HS-27A (cell line): ENCODE results near the gene BTN2A1.
"Not testable (repeated sequence)": the region's sequence is repeated elsewhere in the genome, so short reads cannot be mapped to it uniquely, and the experiment has no call there.

ENCODE experiments used
- DNase-seq: peaks from one replicate; pipeline ENCODE4 v3.0.0-alpha.2; 2012; ENCODE audit warnings: low read depth, missing footprints

The BTN2A1 gene

GRCh38 chr6:26432627-26433201 is 25.0 kb upstream of the BTN2A1 start:
- peak; percentile 55 for DNase-seq

- DNase-seq: not testable (repeated sequence)
Observed at GRCh38 chr6:26433680-26434079, 24.1 kb upstream of the BTN2A1 start.

GRCh38 chr6:26436018-26436417 is 21.7 kb upstream of the BTN2A1 start:
- DNase-seq: no peak

- no peak for DNase-seq
Observed at GRCh38 chr6:26437550-26437949, 20.2 kb upstream of the BTN2A1 start.

GRCh38 chr6:26438000-26438399 is 19.8 kb upstream of the BTN2A1 start:
- DNase-seq: no peak

GRCh38 chr6:26439151-26440125 is 18.3 kb upstream of the BTN2A1 start:
- DNase-seq: no peak

- no peak for DNase-seq
Observed at GRCh38 chr6:26440977-26441358, 16.8 kb upstream of the BTN2A1 start.

- DNase-seq: no peak
Observed at GRCh38 chr6:26441977-26442376, 15.8 kb upstream of the BTN2A1 start.

- no peak for DNase-seq
Observed at GRCh38 chr6:26445934-26446667, 11.7 kb upstream of the BTN2A1 start.

- no peak for DNase-seq
Observed at GRCh38 chr6:26447257-26447656, 10.5 kb upstream of the BTN2A1 start.

- DNase-seq: no peak
Observed at GRCh38 chr6:26450240-26450639, 7.5 kb upstream of the BTN2A1 start.

- no peak for DNase-seq
Observed at GRCh38 chr6:26452631-26453235, 5.0 kb upstream of the BTN2A1 start.

- DNase-seq: no peak
Observed at GRCh38 chr6:26454631-26455030, 3.1 kb upstream of the BTN2A1 start.

- DNase-seq: no peak
Observed at GRCh38 chr6:26455357-26455970, 2.3 kb upstream of the BTN2A1 start.

- DNase-seq: no peak
Observed at GRCh38 chr6:26457264-26457805, 420 bp upstream of the BTN2A1 start.

GRCh38 chr6:26459023-26459810 is 1.5 kb downstream of the BTN2A1 start:
- DNase-seq: no peak

- not testable (repeated sequence) for DNase-seq
Observed at GRCh38 chr6:26461353-26461752, 3.6 kb downstream of the BTN2A1 start.

GRCh38 chr6:26464014-26464413 is 6.3 kb downstream of the BTN2A1 start:
- no peak for DNase-seq

- no peak for DNase-seq
Observed at GRCh38 chr6:26464416-26465131, 6.8 kb downstream of the BTN2A1 start.

GRCh38 chr6:26465776-26466175 is 8.0 kb downstream of the BTN2A1 start:
- DNase-seq: no peak
